NB4 (cell line): ENCODE measurements around the gene KLK14.

Source experiments
- DNase-seq: peaks from one replicate; pipeline ENCODE4 v3.0.0; 2010; ENCODE audit warnings: low read depth
- H3K4me3 ChIP-seq: one replicate; pipeline ENCODE4 v1.5.1; 2011; ENCODE audit warnings: mild to moderate bottlenecking, low read depth, low read length, moderate library complexity
- CTCF ChIP-seq: IDR thresholded peaks from one replicate; pipeline ENCODE4 v1.5.1; 2012; ENCODE audit warnings: low read depth, low read length
- MAX ChIP-seq: IDR thresholded peaks from 2 replicates; pipeline ENCODE4 v1.6.1; 2011; ENCODE audit warnings: low read depth, low read length
- MYC ChIP-seq: IDR thresholded peaks from 2 replicates; pipeline ENCODE4 v1.6.1; 2011; ENCODE audit warnings: low read depth, low read length
- POLR2A ChIP-seq: IDR thresholded peaks from 2 replicates; pipeline ENCODE4 v1.6.1; 2011; ENCODE audit warnings: mild to moderate bottlenecking; ENCODE audit not compliant: insufficient read length; ENCODE audit errors: extremely low read depth

Gene KLK14

GRCh38 chr19:51093510-51094345, 11.0 kb upstream of the KLK14 start:
- DNase-seq, result no peak
- TF ChIP-seq MAX, result no peak
- no peak for TF ChIP-seq MYC
- no peak overlapping the region for H3K4me3 ChIP-seq

GRCh38 chr19:51093101-51093500, 10.4 kb upstream of the KLK14 start:
- TF ChIP-seq POLR2A, result no peak
- TF ChIP-seq CTCF, result no peak
- no peak for TF ChIP-seq MYC
- H3K4me3 ChIP-seq, result no peak overlapping the region
- no peak for DNase-seq

GRCh38 chr19:51091895-51092873, 9.5 kb upstream of the KLK14 start:
- no peak overlapping the region for H3K4me3 ChIP-seq
- no peak for DNase-seq
- TF ChIP-seq MAX (no peak), POLR2A (no peak), CTCF (no peak), MYC (no peak)

- no peak for TF ChIP-seq MYC
- TF ChIP-seq POLR2A, result no peak
- TF ChIP-seq MAX, result no peak
- TF ChIP-seq CTCF, result no peak
- no peak for DNase-seq
- no peak overlapping the region for H3K4me3 ChIP-seq
These were observed 8.4 kb upstream of the KLK14 start for GRCh38 chr19:51091126-51091525.

- TF ChIP-seq MYC, result no peak
- TF ChIP-seq POLR2A, result no peak
- TF ChIP-seq CTCF, result no peak
- TF ChIP-seq MAX, result no peak
- DNase-seq, result no peak
These were observed 7.8 kb upstream of the KLK14 start for GRCh38 chr19:51090471-51090870.

GRCh38 chr19:51089786-51090185, 7.1 kb upstream of the KLK14 start:
- no peak for TF ChIP-seq CTCF
- no peak for TF ChIP-seq MAX
- no peak for TF ChIP-seq POLR2A
- no peak for TF ChIP-seq MYC
- DNase-seq, result no peak
- no peak overlapping the region for H3K4me3 ChIP-seq

More at GRCh38 chr19:51090471-51090870, 7.8 kb upstream of the KLK14 start:
- no peak overlapping the region for H3K4me3 ChIP-seq
